Loucy (cell line): ENCODE data around the gene ZNF573.

Experiments used
- H2AFZ ChIP-seq: fragments of 200-600 bp; sonication (generic); 2 replicates; pipeline ENCODE4 v1.6.0; 2016; ENCODE audit warnings: antibody characterized with exemption, mild to moderate bottlenecking, low read length, moderate library complexity
- H3F3A ChIP-seq: fragments of 200-600 bp; 2 replicates; pipeline ENCODE4 v1.6.0; 2016; ENCODE audit warnings: antibody characterized with exemption, low read depth, mild to moderate bottlenecking
- H3K27me3 ChIP-seq: fragments of 200-600 bp; sonication (generic); 2 replicates; pipeline ENCODE4 v1.6.1; 2014; ENCODE audit warnings: low read length, mild to moderate bottlenecking; ENCODE audit not compliant: insufficient read depth, poor library complexity, severe bottlenecking
- H3K36me3 ChIP-seq: fragments of 200-600 bp; sonication (generic); 2 replicates; pipeline ENCODE4 v1.6.1; 2016; ENCODE audit warnings: low read length; ENCODE audit not compliant: insufficient read depth
- H3K4me1 ChIP-seq: fragments of 200-600 bp; sonication (generic); 2 replicates; pipeline ENCODE4 v1.5.1; 2014; ENCODE audit warnings: low read length, mild to moderate bottlenecking; ENCODE audit not compliant: insufficient read depth, poor library complexity, severe bottlenecking
- H3K4me2 ChIP-seq: fragments of 200-600 bp; sonication (generic); 2 replicates; pipeline ENCODE4 v1.6.0; 2014; ENCODE audit warnings: antibody characterized with exemption, low read length, low read depth, mild to moderate bottlenecking; ENCODE audit not compliant: poor library complexity, severe bottlenecking
- H3K4me3 ChIP-seq: fragments of 200-600 bp; sonication (generic); 2 replicates; pipeline ENCODE4 v1.5.1; 2014; ENCODE audit warnings: low read length, mild to moderate bottlenecking, mixed read lengths; ENCODE audit not compliant: poor library complexity, severe bottlenecking
- H3K79me2 ChIP-seq: fragments of 200-600 bp; sonication (generic); 2 replicates; pipeline ENCODE4 v1.6.1; 2014; ENCODE audit warnings: low read length; ENCODE audit not compliant: insufficient read depth
- H3K9ac ChIP-seq: fragments of 200-600 bp; sonication (generic); 2 replicates; pipeline ENCODE4 v1.6.0; 2014; ENCODE audit warnings: mild to moderate bottlenecking, low read depth, low read length, moderate library complexity; ENCODE audit not compliant: poor library complexity, severe bottlenecking
- H3K9me2 ChIP-seq: fragments of 200-600 bp; sonication (generic); replicated peaks from 2 replicates; pipeline ENCODE4 v1.6.1; 2016; ENCODE audit warnings: low read depth, low read length, mixed read lengths
- H3K9me3 ChIP-seq: fragments of 200-600 bp; sonication (generic); 2 replicates; pipeline ENCODE4 v1.6.1; 2014; ENCODE audit warnings: mild to moderate bottlenecking, antibody characterized with exemption, low read length, low read depth; ENCODE audit not compliant: insufficient read depth
- H4K20me1 ChIP-seq: fragments of 200-600 bp; sonication (generic); 2 replicates; pipeline ENCODE4 v1.6.0; 2014; ENCODE audit warnings: antibody characterized with exemption, low read length, mild to moderate bottlenecking; ENCODE audit not compliant: insufficient read depth, poor library complexity, severe bottlenecking
- CTCF ChIP-seq: fragments of 200-600 bp; sonication (generic); conservative IDR thresholded peaks from 2 replicates; pipeline ENCODE4 v1.5.1; 2014; ENCODE audit warnings: mild to moderate bottlenecking, antibody characterized with exemption, low read length
- EZH2phosphoT487 ChIP-seq: fragments of 200-600 bp; IDR thresholded peaks from 2 replicates; pipeline ENCODE4 v1.6.1; 2018; ENCODE audit warnings: antibody characterized with exemption, mild to moderate bottlenecking, moderate library complexity, borderline replicate concordance

The ZNF573 gene

GRCh38 chr19:37790244-37790925, 11.0 kb upstream of the ZNF573 start:
- Histone ChIP-seq H3K79me2 (no peaks in the 10 kb centered on the region), H3K4me1 (no peaks in the 10 kb centered on the region), H3F3A (no peaks in the 10 kb centered on the region), H3K9me3 (no peaks in the 10 kb centered on the region), H3K27me3 (no peaks in the 10 kb centered on the region), H3K4me3 (no peak overlapping the region), H3K4me2 (no peak overlapping the region), H3K36me3 (no peaks in the 10 kb centered on the region), H4K20me1 (no peaks in the 10 kb centered on the region), H3K9me2 (no peaks in the 10 kb centered on the region), H3K9ac (no peak overlapping the region), H2AFZ (no peak overlapping the region)
- no peak for TF ChIP-seq CTCF

- H3K79me2 ChIP-seq, result peaks cover 8% of the 10 kb centered on the region
- H3K9me2 ChIP-seq, result no peaks in the 10 kb centered on the region
- no peaks in the 10 kb centered on the region for H3K27me3 ChIP-seq
- peaks cover 4% of the 10 kb centered on the region for H3K4me1 ChIP-seq
- H3K9ac ChIP-seq, result peak overlapping the region; percentile 84
- TF ChIP-seq CTCF (no peak), EZH2phosphoT487 (no peak)
- H3F3A ChIP-seq, result no peaks in the 10 kb centered on the region
- H3K9me3 ChIP-seq, result no peaks in the 10 kb centered on the region
- H3K4me2 ChIP-seq, result peak overlapping the region; percentile 91
- H4K20me1 ChIP-seq, result no peaks in the 10 kb centered on the region
- no peaks in the 10 kb centered on the region for H3K36me3 ChIP-seq
- H2AFZ ChIP-seq, result peak overlapping the region; percentile 99
- H3K4me3 ChIP-seq, result peak overlapping the region; percentile 97
Observed at GRCh38 chr19:37778613-37779126, 716 bp downstream of the ZNF573 start.

- H3K9ac ChIP-seq, result no peak overlapping the region
- no peaks in the 10 kb centered on the region for H4K20me1 ChIP-seq
- H3K4me3 ChIP-seq, result no peak overlapping the region
- no peaks in the 10 kb centered on the region for H3K79me2 ChIP-seq
- H3K9me3 ChIP-seq, result no peaks in the 10 kb centered on the region
- no peak overlapping the region for H2AFZ ChIP-seq
- no peaks in the 10 kb centered on the region for H3F3A ChIP-seq
- H3K9me2 ChIP-seq, result no peaks in the 10 kb centered on the region
- TF ChIP-seq CTCF, result no peak
- no peak for TF ChIP-seq EZH2phosphoT487
- no peak overlapping the region for H3K4me2 ChIP-seq
- no peaks in the 10 kb centered on the region for H3K27me3 ChIP-seq
- H3K36me3 ChIP-seq, result peaks cover 5% of the 10 kb centered on the region; the same call in 1 of the 2 replicates
- no peaks in the 10 kb centered on the region for H3K4me1 ChIP-seq
Observed at GRCh38 chr19:37770985-37771384, 8.4 kb downstream of the ZNF573 start.
